Measurements from ENCODE around the gene FNDC4. TPM values are rescaled to one million over a fixed set of nuclear protein-coding genes. Genes with fewer than 3 reads are reported as not detected.

The FNDC4 gene
- total and polyA plus RNA-seq, 2 of the 8 experiments (the other 6 are each of a cell fraction or from before 2014, with no cell fraction given): 14.1 to 14.7 TPM

GRCh38 chr2:27507293-27507692 lies 12.3 kb upstream of the FNDC4 start:
- no peak overlapping the region for H3K4ac ChIP-seq (replicated peaks; ENCODE audit: insufficient read length, low read depth, low read length)
- ChIA-PET CTCF (ENCODE audit: partially characterized antibody) (interaction anchor here (1.7 kb wide), 2 partner anchors 8 to 66 kb away, joined by 3 to 5 read pairs; no protein-coding TSS in a partner anchor), POLR2A (ENCODE audit: partially characterized antibody) (no interaction called here)
- no peak overlapping the region for H3K18ac ChIP-seq (ENCODE audit: extremely low read depth, low read length)
- DNase-seq (ENCODE audit: low read depth in 1 of 2, low spot score in 2 of 2) (no peak), FAIRE-seq (no peak)
- no peaks in the 10 kb centered on the region for H3K79me1 ChIP-seq (ENCODE audit: low read depth, low read length)
- H3K9me3 ChIP-seq (ENCODE audit: insufficient read depth in 2 of 2, low read depth in 1 of 2, low read length in 1 of 2): no peaks in the 10 kb centered on the region
- no peak overlapping the region for H2BK5ac ChIP-seq (ENCODE audit: low read depth, low read length)
- H4K20me1 ChIP-seq (replicated peaks in 1 of 2; ENCODE audit: control insufficient read depth in 1 of 2, insufficient read depth in 2 of 2, low read length in 2 of 2): no peaks in the 10 kb centered on the region
- H2BK15ac ChIP-seq (ENCODE audit: low read length): no peak overlapping the region
- TF ChIP-seq CHD1 (IDR thresholded peaks at IDR 0.05; ENCODE audit: low read depth, low read length) (no peak), SP1 (IDR thresholded peaks at IDR 0.05; ENCODE audit: low read depth, low read length) (no peak), SIRT6 (IDR thresholded peaks at IDR 0.05; ENCODE audit: low read length) (no peak), POU5F1 (IDR thresholded peaks at IDR 0.05; ENCODE audit: low read depth, low read length) (no peak)
- H3K23me2 ChIP-seq (ENCODE audit: low read depth, low read length): peaks cover 2% of the 10 kb centered on the region; the same call in 1 of the 2 replicates
- H3K4me3 ChIP-seq (ENCODE audit: extremely low read depth in 1 of 4, insufficient read depth in 2 of 4, low read depth in 3 of 4, low read length in 4 of 4): no peak overlapping the region
- H4K5ac ChIP-seq (ENCODE audit: insufficient read length, low read depth, low read length): no peak overlapping the region
- no peaks in the 10 kb centered on the region for H3K36me3 ChIP-seq (ENCODE audit: control insufficient read depth in 2 of 4, insufficient read depth in 4 of 4, low read length in 3 of 4)
- no peaks in the 10 kb centered on the region for H3K79me2 ChIP-seq (ENCODE audit: control insufficient read depth in 1 of 2, insufficient read depth in 2 of 2, low read length in 2 of 2)
- no peak overlapping the region for H2BK120ac ChIP-seq (replicated peaks; ENCODE audit: low read depth, low read length)
- H2AK5ac ChIP-seq (ENCODE audit: low read depth, low read length): no peak overlapping the region
- H4K91ac ChIP-seq (replicated peaks; ENCODE audit: insufficient read length, low read length): no peak overlapping the region
- H2AFZ ChIP-seq (ENCODE audit: low read length): no peak overlapping the region
- no peak overlapping the region for H4K8ac ChIP-seq (ENCODE audit: extremely low read depth, insufficient read depth, low read length)
- no peak overlapping the region for H2BK12ac ChIP-seq (ENCODE audit: low read depth, low read length)
- H3K9ac ChIP-seq (replicated peaks in 1 of 4; ENCODE audit: extremely low read depth in 1 of 4, low read depth in 3 of 4, low read length in 3 of 4): no peak overlapping the region
- H3K4me1 ChIP-seq (replicated peaks in 1 of 4; ENCODE audit: control insufficient read depth in 3 of 4, insufficient read depth in 4 of 4, low read length in 3 of 4): 0 out of 7 replicates have a peak, but pooled peaks cover 0 to 4% (median 0%) of the 10 kb centered on the region in 4 experiments
- WGBS, 2 experiments (ENCODE audit: extremely low coverage in 1 of 2, insufficient coverage in 1 of 2, insufficient read length in 1 of 2, insufficient replicate concordance in 2 of 2, low coverage in 1 of 2, low lambda C conversion rate in 2 of 2, missing lambda C conversion rate in 1 of 2): 87% methylated on average over 4 of the region's 4 CpGs; no CpG with 5 or more reads in 1 of the 2 experiments
- no peak overlapping the region for H3K23ac ChIP-seq (ENCODE audit: insufficient read length)
- no peak overlapping the region for H2BK20ac ChIP-seq (ENCODE audit: low read length)
- no peak overlapping the region for H3K27ac ChIP-seq (ENCODE audit: low read depth, low read length)
- H3K14ac ChIP-seq (ENCODE audit: insufficient read length): no peak overlapping the region
- H3K56ac ChIP-seq (replicated peaks; ENCODE audit: insufficient read length, low read depth, low read length): no peak overlapping the region
- H3K27me3 ChIP-seq (replicated peaks in 1 of 4; ENCODE audit: control insufficient read depth in 3 of 4, extremely low read depth in 1 of 4, insufficient read depth in 3 of 4, low read length in 3 of 4): no peaks in the 10 kb centered on the region
- no peak overlapping the region for H3K4me2 ChIP-seq (ENCODE audit: insufficient read depth in 1 of 2, low read depth in 2 of 2, low read length in 2 of 2)
